Calu3 (cell line): ENCODE data around the gene RPGR. TPM values are rescaled to one million over a fixed set of nuclear protein-coding genes. Genes with fewer than 3 reads are reported as not detected.
A peak's percentile ranks its signal among the peaks of the same experiment; 100 is the strongest.

Experiments
- BruUV-seq: library from RNA; stranded (reverse); fragments of 400-500 nt; replicated peaks from 2 replicates; lab custom pipeline; 2021; lab: Mats Ljungman, UMichigan
- CTCF ChIA-PET: fragments of 300-600 bp; sonication (Branson Sonifier 250); formaldehyde crosslinking; loops from one replicate; lab custom pipeline; 2022; ENCODE audit warnings: antibody characterized with exemption; lab: Charles Lee
- DNase-seq: peaks from one replicate; pipeline ENCODE4 v3.0.0; 2022
- H3K27ac Mint-ChIP-seq: one replicate; pipeline ENCODE4 v1.8.0; 2022; ENCODE audit warnings: mixed read lengths; ENCODE audit not compliant: unreplicated experiment
- H3K27me3 Mint-ChIP-seq: one replicate; pipeline ENCODE4 v1.8.0; 2022; ENCODE audit warnings: mixed read lengths; ENCODE audit not compliant: unreplicated experiment
- H3K36me3 Mint-ChIP-seq: one replicate; pipeline ENCODE4 v1.8.0; 2022; ENCODE audit warnings: mild to moderate bottlenecking, moderate library complexity, mixed read lengths; ENCODE audit not compliant: insufficient read depth, unreplicated experiment
- H3K4me1 Mint-ChIP-seq: one replicate; pipeline ENCODE4 v1.8.0; 2022; ENCODE audit warnings: mild to moderate bottlenecking, low read depth, mixed read lengths; ENCODE audit not compliant: unreplicated experiment
- H3K4me3 Mint-ChIP-seq: one replicate; pipeline ENCODE4 v1.8.0; 2022; ENCODE audit warnings: mild to moderate bottlenecking, low read depth, moderate library complexity, mixed read lengths; ENCODE audit not compliant: unreplicated experiment
- H3K9me3 Mint-ChIP-seq: one replicate; pipeline ENCODE4 v1.8.0; 2022; ENCODE audit warnings: low read depth, mixed read lengths; ENCODE audit not compliant: unreplicated experiment
- CTCF ChIP-seq: fragments of 200-600 bp; IDR thresholded peaks from one replicate; pipeline ENCODE4 v1.8.0; 2022; ENCODE audit warnings: antibody characterized with exemption; ENCODE audit not compliant: unreplicated experiment
- intact Hi-C: fragments of 100-400 bp; cut with micrococcal nuclease; formaldehyde crosslinking; loops from one replicate; pipeline ENCODE4 v1.10.0; 2022; ENCODE audit not compliant: unreplicated experiment
- total RNA-seq: library from RNA; stranded (reverse); gene quantifications from 2 replicates; pipeline ENCODE4 v1.2.3, GENCODE V29; 2022

RPGR gene
- total RNA-seq, 1 experiment from 2014 or later, result 8.9 TPM

GRCh38 chrX:38240541-38240940 lies 86.8 kb downstream of the RPGR start:
- DNase-seq, result no peak
- Mint-ChIP-seq H3K27ac (no peak overlapping the region), H3K4me3 (no peak overlapping the region), H3K9me3 (no peaks in the 10 kb centered on the region), H3K4me1 (no peaks in the 10 kb centered on the region), H3K27me3 (peaks cover 13% of the 10 kb centered on the region), H3K36me3 (no peaks in the 10 kb centered on the region)
- BruUV-seq, result no TSS peak
- intact Hi-C loops, result no loop called here
- no peak for TF ChIP-seq CTCF
- CTCF ChIA-PET, result no interaction called here

- CTCF ChIA-PET, result no interaction called here
- Mint-ChIP-seq H3K4me1 (peaks cover 13% of the 10 kb centered on the region), H3K27me3 (peaks cover 13% of the 10 kb centered on the region), H3K9me3 (no peaks in the 10 kb centered on the region), H3K36me3 (no peaks in the 10 kb centered on the region), H3K4me3 (no peak overlapping the region), H3K27ac (no peak overlapping the region)
- no peak for DNase-seq
- TF ChIP-seq CTCF, result no peak
- BruUV-seq, result no TSS peak
- intact Hi-C loops, result no loop called here
These were observed 90.3 kb downstream of the RPGR start for GRCh38 chrX:38236901-38237615.

DNA sequence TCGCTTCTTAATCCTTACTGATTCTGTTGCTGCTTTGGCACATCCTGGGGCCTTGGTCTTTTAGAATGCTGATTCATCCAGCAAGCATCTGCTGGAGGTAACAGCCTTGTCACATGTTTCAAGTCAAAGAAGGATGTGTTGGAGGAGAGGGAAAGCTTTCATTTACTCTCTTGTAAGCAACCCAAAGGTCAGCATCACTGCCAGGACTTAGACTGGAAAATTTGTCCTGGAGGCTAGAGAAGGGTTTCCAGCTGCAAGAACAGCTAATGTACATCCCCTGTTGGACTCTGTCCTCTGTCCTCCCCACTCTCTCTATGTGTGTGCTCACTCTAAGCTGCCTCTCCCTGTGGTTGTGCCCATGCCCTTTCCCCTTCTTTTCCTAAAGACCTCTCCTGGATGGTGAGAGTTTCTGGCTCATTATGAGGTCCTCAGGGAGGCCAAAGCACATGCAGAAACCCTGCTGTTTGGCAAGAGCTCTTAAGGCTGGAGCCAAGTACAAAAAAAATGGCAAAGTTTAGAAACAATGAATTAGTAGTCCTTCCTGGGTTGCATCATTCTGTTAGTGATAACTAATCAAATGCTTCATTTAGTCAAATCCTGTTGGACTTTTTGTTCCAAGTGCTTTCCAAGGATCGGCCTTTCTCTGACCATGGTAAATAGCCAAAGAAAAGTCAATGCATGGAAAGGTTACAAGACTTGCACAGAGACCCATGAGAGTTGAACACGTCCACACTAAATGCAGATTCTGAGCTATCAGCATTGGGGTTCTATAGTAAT lies 93.2 kb downstream of the RPGR start:
- CTCF ChIA-PET, result no interaction called here
- Mint-ChIP-seq H3K4me3 (no peak overlapping the region), H3K27me3 (peaks cover 13% of the 10 kb centered on the region), H3K27ac (no peak overlapping the region), H3K4me1 (peaks cover 13% of the 10 kb centered on the region), H3K36me3 (no peaks in the 10 kb centered on the region), H3K9me3 (no peaks in the 10 kb centered on the region)
- BruUV-seq, result no TSS peak
- intact Hi-C loops, result no loop called here
- no peak for TF ChIP-seq CTCF
- DNase-seq, result peak; percentile 5

DNA sequence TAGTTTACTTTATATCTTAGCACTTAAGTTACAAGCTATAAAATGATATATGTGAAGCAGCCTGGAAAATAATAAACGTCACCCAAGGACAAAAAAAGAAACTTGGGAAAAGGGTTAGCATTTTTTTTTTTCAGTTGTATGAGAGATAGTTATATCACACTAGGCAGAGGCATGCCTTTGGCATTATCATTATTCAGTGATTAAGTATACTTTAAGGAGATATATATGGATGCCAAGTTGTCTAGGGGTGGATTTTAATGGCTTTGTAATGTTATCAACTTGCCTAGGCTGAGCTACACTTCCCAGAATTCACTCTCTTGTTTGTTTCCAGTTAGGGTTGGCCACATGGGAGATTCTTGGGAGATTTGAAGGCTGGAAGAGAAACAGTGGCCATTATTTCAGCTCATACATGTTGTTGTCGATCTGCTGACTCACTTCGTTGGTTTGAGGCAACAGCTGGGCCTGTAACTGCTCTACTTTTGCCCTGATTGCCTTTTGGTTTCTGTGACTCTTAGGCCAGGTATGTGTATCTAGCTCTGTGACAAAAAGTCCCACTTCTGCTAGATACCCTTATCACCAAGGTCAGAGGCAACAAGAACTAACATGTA lies 95.1 kb downstream of the RPGR start:
- TF ChIP-seq CTCF, result no peak
- Mint-ChIP-seq H3K9me3 (no peaks in the 10 kb centered on the region), H3K27ac (no peak overlapping the region), H3K4me1 (peaks cover 13% of the 10 kb centered on the region), H3K27me3 (peaks cover 2% of the 10 kb centered on the region), H3K4me3 (no peak overlapping the region), H3K36me3 (no peaks in the 10 kb centered on the region)
- BruUV-seq, result no TSS peak
- intact Hi-C loops, result no loop called here
- no peak for DNase-seq
- CTCF ChIA-PET, result no interaction called here
